ENCODE results near the gene HOXC5.
A peak's percentile ranks its signal among the peaks of the same experiment; 100 is the strongest.

HOXC5 gene

GRCh38 chr12:54051026-54051842 is 18.4 kb downstream of the HOXC5 start:
- no peak for DNase-seq

- no peak for DNase-seq
Measured at GRCh38 chr12:54051874-54052437, 19.1 kb downstream of the HOXC5 start.

- DNase-seq, result no peak
Measured at GRCh38 chr12:54052438-54053002, 19.7 kb downstream of the HOXC5 start.

GRCh38 chr12:54053003-54053750 is 20.3 kb downstream of the HOXC5 start:
- DNase-seq, result peak; percentile 42

- DNase-seq, result no peak
Measured at GRCh38 chr12:54053751-54054741, 21.2 kb downstream of the HOXC5 start, which contains the start of gene HOXC4. HOXC4 (plus strand) TSS chr12:54053835; CDS start chr12:54053923, 88 bp downstream.

GRCh38 chr12:54054742-54055194 is 21.9 kb downstream of the HOXC5 start:
- DNase-seq, result no peak

GRCh38 chr12:54055552-54055951 is 22.7 kb downstream of the HOXC5 start:
- DNase-seq, result no peak

GRCh38 chr12:54056110-54056509 is 23.3 kb downstream of the HOXC5 start:
- DNase-seq, result no peak

- DNase-seq, result no peak
Measured at GRCh38 chr12:54058128-54058768, 25.4 kb downstream of the HOXC5 start.

GRCh38 chr12:54059668-54060067 is 26.8 kb downstream of the HOXC5 start:
- DNase-seq, result no peak

GRCh38 chr12:54060174-54060974 is 27.5 kb downstream of the HOXC5 start:
- no peak for DNase-seq

GRCh38 chr12:54060975-54061778 is 28.3 kb downstream of the HOXC5 start:
- DNase-seq, result no peak

GRCh38 chr12:54065677-54066076 is 32.8 kb downstream of the HOXC5 start:
- no peak for DNase-seq

GRCh38 chr12:54066408-54066807 is 33.6 kb downstream of the HOXC5 start:
- no peak for DNase-seq

GRCh38 chr12:54068418-54069070 is 35.7 kb downstream of the HOXC5 start:
- no peak for DNase-seq

- DNase-seq, result no peak
Measured at GRCh38 chr12:54071942-54072341, 39.1 kb downstream of the HOXC5 start.

GRCh38 chr12:54074308-54074707 is 41.5 kb downstream of the HOXC5 start:
- DNase-seq, result no peak

- DNase-seq, result no peak
Measured at GRCh38 chr12:54075409-54075808, 42.6 kb downstream of the HOXC5 start.

GRCh38 chr12:54075974-54076373 is 43.1 kb downstream of the HOXC5 start:
- DNase-seq, result no peak

Measured in stimulated activated CD8-positive, alpha-beta memory T cell treated with anti-CD3 and anti-CD28 coated beads, Interleukin-4, amount 100 ng/mL, for 48 hours (primary cell).